Activated naive CD4-positive, alpha-beta T cell treated with anti-CD3 and anti-CD28 coated beads, Interleukin-2, amount 10 ng/mL, durations not matched to agents 7 days and 5 days (primary cell): ENCODE measurements around the gene RHPN2.
"Not testable (repeated sequence)": the region's sequence is repeated elsewhere in the genome, so short reads cannot be mapped to it uniquely, and the experiment has no call there.

ENCODE experiments used
- CTCF ChIA-PET: fragments of 350-600 bp; sonication (Branson Sonifier 250); formaldehyde crosslinking; loops from one replicate; lab custom pipeline; 2021; ENCODE audit warnings: antibody characterized with exemption; lab: Charles Lee
- DNase-seq: peaks from one replicate; pipeline ENCODE4 v3.0.0-alpha.2; 2020
- H3K27ac Mint-ChIP-seq: one replicate; pipeline ENCODE4 v1.8.0; 2021; ENCODE audit warnings: mild to moderate bottlenecking, moderate library complexity, mixed read lengths
- H3K27me3 Mint-ChIP-seq: one replicate; pipeline ENCODE4 v1.8.0; 2021; ENCODE audit warnings: mild to moderate bottlenecking, mixed read lengths
- H3K36me3 Mint-ChIP-seq: one replicate; pipeline ENCODE4 v1.8.0; 2021; ENCODE audit warnings: mixed read lengths
- H3K4me1 Mint-ChIP-seq: one replicate; pipeline ENCODE4 v1.8.0; 2021; ENCODE audit warnings: mixed read lengths
- H3K4me3 Mint-ChIP-seq: one replicate; pipeline ENCODE4 v1.8.0; 2021; ENCODE audit warnings: mild to moderate bottlenecking, moderate library complexity, mixed read lengths
- H3K9me3 Mint-ChIP-seq: one replicate; pipeline ENCODE4 v1.8.0; 2021; ENCODE audit warnings: mixed read lengths

Gene RHPN2

DNA sequence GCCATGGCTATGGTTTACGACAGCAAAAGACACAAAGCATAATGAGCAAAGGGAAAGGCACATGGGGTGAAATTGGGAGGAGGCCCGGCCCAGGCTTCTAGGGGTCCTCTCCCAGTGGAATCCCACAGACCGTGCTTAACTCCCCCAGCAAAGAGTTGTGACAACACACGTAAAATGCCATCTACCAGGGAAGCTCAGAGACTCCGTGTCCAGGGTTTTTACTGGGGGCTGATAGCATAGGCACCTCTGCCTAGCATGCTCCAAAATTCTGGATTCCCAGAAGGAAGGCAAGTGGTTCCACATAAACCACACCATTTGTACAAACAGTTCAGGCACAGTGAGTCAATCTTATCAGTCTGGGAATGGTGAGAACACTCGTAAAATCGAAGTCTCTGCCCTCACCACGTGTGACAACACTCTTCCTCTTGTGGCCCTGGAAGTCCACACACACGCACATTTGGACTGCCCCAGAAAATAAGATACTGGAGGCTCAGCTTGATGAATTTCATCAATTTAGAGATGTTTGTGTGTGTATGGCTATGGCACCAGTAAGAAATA is 34.9 kb downstream of the RHPN2 start:
- Mint-ChIP-seq H3K27me3 (peaks cover 5% of the 10 kb centered on the region), H3K4me3 (no peak overlapping the region), H3K4me1 (no peaks in the 10 kb centered on the region), H3K9me3 (peaks cover 10% of the 10 kb centered on the region), H3K27ac (no peak overlapping the region), H3K36me3 (no peaks in the 10 kb centered on the region)
- no peak for DNase-seq
- CTCF ChIA-PET = no interaction called here

DNA sequence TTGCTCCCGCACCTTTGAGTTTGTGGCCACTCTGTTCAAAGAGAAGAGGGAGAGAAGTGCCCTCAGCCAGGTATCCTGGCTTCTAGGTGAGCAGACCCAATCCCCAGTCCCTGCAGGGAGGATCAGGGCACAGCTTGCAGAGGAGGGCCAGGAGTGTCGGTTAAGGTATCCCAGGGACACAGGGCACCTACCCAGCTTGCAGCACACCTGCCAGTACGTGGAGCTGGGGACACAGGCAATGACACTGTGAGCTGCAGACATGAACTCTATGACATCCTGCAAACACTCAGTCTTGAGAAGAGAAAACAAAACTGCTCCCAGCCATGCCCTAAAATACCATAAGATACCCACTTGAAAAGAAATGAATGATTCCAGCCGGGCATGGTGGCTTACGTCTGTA is 38.1 kb downstream of the RHPN2 start:
- not testable (repeated sequence) for DNase-seq, H3K4me3 Mint-ChIP-seq

DNA sequence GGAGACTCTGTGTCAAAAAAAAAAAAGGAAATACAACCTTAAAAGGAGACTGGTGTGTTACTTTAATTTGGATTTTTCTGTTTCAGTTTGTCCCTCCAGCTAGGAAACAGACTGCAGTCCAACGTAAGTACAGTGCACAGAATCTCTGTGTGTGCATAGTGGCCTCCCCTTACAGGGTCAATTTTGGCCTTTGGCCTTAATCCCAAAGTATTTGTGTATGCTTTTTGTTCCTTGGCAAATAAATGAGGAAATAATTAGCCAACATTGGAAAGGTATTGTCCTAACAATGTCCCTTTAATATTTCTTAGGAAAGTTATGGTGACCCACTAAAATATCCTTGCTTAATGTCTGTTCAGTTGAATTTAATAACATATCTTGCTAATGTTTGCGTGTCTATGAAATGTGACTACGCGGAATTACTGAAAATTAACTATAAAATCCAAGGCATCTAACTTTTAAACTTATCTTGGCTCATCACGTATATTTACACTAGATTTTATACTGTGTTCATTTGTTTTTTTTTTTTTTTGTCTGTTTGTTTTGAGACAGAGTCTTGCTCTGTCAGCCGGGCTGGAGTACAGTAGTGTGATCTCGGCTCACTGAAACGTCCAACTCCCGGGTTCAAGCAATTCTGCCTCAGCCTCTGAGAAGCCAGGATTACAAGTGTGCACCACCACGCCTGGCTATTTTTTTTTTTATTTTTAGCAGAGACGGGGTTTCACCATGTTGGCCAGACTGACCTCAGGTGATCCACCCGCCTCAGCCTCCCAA is 39.0 kb downstream of the RHPN2 start:
- H3K4me1 Mint-ChIP-seq, H3K4me3 Mint-ChIP-seq, H3K27ac Mint-ChIP-seq, H3K36me3 Mint-ChIP-seq, CTCF ChIA-PET, H3K9me3 Mint-ChIP-seq, DNase-seq: not testable (repeated sequence)
- peaks cover 10% of the 10 kb centered on the region for H3K27me3 Mint-ChIP-seq

More for the DNA sequence above, 38.1 kb downstream of the RHPN2 start:
- H3K36me3 Mint-ChIP-seq, H3K9me3 Mint-ChIP-seq, CTCF ChIA-PET, H3K4me1 Mint-ChIP-seq, H3K27ac Mint-ChIP-seq: not testable (repeated sequence)
- H3K27me3 Mint-ChIP-seq = peaks cover 10% of the 10 kb centered on the region

DNA sequence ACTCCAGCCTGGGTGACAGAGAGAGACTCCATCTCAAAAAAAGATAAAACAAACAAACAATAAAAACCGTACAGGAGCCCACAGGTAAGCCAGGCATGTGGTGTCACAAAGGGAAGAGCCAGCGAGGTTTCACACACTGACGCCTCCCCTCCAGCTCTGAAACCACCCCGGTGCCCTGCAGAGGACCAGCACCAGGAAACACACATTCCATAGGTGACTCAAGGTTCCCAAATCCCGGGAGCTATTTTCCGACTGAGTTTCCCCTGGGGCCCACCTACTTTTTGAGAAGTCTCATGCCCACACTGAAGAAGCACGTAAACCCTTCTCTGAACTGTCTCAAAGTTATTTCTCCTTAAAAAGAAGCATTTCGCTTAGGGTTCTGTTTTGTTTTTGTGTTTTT is 40.3 kb downstream of the RHPN2 start:
- Mint-ChIP-seq H3K4me1 (no peaks in the 10 kb centered on the region), H3K27ac (no peak overlapping the region), H3K27me3 (peaks cover 13% of the 10 kb centered on the region), H3K4me3 (no peak overlapping the region), H3K9me3 (peaks cover 5% of the 10 kb centered on the region), H3K36me3 (no peaks in the 10 kb centered on the region)
- no peak for DNase-seq
- CTCF ChIA-PET = no interaction called here

DNA sequence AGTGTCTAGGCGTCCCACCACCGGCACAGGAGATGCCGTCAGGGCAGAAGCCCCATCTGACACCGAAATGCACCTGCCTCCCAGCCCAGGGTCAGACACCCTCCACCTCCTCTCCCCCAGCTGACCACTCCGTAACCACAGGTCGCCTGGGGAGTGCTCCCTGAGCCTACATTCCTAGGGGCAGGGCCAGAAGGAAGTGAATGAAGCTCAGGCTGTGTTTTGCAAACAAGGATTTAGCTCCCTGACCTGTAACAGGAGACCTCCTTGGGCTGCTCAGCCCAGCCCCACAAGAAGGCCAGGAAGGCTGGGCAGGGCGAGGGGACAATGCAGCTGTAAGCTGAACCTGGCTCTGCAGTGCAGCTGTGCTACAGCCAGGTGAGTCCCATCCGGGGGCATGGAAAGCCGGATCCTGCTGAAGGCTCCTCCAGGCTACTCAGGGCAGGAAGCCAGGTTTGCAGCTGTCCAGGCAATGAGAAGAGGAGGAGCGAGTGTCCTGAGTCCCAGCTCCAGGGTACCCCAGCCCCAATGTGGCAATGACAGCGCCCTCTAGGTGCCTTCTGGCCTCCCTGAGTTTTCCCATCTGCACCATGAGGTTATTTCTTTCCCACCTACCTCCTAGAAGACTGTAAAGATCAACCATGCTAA is 42.1 kb downstream of the RHPN2 start:
- H3K36me3 Mint-ChIP-seq = no peaks in the 10 kb centered on the region
- CTCF ChIA-PET = no interaction called here

DNA sequence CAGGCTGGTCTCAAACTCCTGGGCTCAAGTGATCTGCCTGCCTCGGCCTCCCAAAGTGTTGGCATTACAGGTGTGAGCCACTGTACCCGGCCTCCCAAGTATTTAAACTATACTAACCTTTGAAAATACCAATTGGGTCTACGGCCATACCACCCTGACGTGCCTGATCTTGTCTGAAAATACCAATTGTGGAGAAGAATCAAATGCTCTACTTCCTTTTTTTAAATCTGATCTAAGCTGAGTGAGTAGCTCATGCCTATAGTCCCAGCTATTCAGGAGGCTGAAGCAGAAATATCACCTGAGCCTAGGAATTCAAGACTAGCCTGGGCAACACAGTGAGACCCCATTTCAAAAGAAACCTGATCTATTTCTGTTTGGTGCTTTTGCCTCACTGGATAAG is 53.8 kb downstream of the RHPN2 start:
- H3K27me3 Mint-ChIP-seq, CTCF ChIA-PET, H3K4me3 Mint-ChIP-seq, DNase-seq, H3K9me3 Mint-ChIP-seq, H3K27ac Mint-ChIP-seq, H3K4me1 Mint-ChIP-seq, H3K36me3 Mint-ChIP-seq: not testable (repeated sequence)

More for the DNA sequence above, 42.1 kb downstream of the RHPN2 start:
- H3K9me3 Mint-ChIP-seq = no peaks in the 10 kb centered on the region
- no peaks in the 10 kb centered on the region for H3K4me1 Mint-ChIP-seq
- peaks cover 13% of the 10 kb centered on the region for H3K27me3 Mint-ChIP-seq
- no peak overlapping the region for H3K27ac Mint-ChIP-seq
- no peak overlapping the region for H3K4me3 Mint-ChIP-seq
- no peak for DNase-seq

DNA sequence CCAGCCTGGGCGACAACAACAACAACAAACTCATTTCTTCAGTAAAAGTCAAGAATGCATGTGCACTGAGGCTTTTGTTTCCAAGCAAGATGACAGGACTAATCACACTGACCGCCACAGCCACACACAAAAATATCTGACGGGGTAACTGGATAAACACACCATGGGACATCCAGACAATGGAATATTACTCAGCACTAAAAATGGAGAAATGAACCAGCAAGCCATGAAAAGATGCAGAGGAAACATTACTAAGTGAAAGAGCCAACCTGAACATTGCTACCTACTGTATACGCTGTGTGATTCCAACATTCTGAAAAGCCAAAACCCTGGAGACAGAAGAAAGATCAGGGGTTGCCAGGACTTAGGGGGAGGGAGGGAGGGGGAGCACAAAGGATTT is 56.0 kb downstream of the RHPN2 start:
- Mint-ChIP-seq H3K27me3 (peaks cover 4% of the 10 kb centered on the region), H3K27ac (no peak overlapping the region), H3K4me3 (no peak overlapping the region), H3K9me3 (no peaks in the 10 kb centered on the region), H3K36me3 (no peaks in the 10 kb centered on the region), H3K4me1 (no peaks in the 10 kb centered on the region)
- no peak for DNase-seq
- CTCF ChIA-PET = no interaction called here

DNA sequence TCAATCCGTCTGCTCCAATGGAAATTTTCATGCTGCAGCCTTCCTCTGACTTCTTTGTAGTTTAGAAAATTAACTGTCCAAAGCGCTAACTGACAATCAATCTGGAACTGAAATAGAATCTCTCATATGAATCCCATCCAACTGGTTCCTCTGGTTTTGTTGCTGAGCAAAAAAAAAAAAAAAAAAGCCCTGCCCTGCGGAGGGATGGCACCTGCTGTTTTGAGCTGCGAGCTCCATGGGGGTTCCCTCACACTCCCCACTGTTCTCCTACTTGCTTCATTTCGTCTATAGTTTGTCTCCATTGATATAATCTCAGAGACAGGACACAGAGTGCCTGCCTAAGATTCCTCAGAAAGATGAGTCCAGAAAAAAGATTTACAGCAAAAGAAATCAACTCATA is 59.2 kb downstream of the RHPN2 start:
- no peak overlapping the region for H3K4me3 Mint-ChIP-seq
- peaks cover 2% of the 10 kb centered on the region for H3K36me3 Mint-ChIP-seq
- CTCF ChIA-PET = no interaction called here
- no peak overlapping the region for H3K27ac Mint-ChIP-seq
- DNase-seq = no peak
- no peaks in the 10 kb centered on the region for H3K9me3 Mint-ChIP-seq
- peaks cover 4% of the 10 kb centered on the region for H3K27me3 Mint-ChIP-seq
- H3K4me1 Mint-ChIP-seq = peaks cover 10% of the 10 kb centered on the region

DNA sequence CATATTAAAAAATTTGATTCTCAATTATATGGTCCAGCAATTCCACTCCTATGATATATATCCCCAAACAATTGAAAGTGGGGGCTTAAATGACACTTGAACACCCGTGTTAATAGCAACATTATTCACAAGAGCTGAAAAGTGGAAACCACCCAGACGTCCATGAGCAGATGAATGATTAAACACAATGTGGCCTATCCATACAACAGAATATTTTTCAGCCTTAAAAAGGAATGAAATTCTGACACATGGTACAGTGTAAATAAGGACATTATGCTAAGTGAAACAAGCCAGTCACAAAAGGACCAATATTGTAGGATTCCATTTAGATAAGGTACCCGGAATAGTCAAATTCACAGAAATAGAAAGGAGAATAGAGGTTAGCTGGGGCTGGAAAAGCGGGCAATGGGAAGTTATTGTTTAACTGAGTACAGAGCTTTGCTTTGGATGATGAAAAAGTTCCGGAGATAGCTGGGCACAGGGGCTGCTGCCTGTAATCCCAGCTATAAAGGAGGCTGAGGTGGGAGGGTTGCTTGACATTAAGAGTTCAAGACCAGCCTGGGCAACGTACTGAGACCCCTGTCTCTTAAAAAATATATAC is 61.2 kb downstream of the RHPN2 start:
- DNase-seq, H3K27me3 Mint-ChIP-seq, H3K36me3 Mint-ChIP-seq, H3K27ac Mint-ChIP-seq, H3K9me3 Mint-ChIP-seq, H3K4me3 Mint-ChIP-seq, CTCF ChIA-PET: not testable (repeated sequence)
- H3K4me1 Mint-ChIP-seq = peaks cover 27% of the 10 kb centered on the region

DNA sequence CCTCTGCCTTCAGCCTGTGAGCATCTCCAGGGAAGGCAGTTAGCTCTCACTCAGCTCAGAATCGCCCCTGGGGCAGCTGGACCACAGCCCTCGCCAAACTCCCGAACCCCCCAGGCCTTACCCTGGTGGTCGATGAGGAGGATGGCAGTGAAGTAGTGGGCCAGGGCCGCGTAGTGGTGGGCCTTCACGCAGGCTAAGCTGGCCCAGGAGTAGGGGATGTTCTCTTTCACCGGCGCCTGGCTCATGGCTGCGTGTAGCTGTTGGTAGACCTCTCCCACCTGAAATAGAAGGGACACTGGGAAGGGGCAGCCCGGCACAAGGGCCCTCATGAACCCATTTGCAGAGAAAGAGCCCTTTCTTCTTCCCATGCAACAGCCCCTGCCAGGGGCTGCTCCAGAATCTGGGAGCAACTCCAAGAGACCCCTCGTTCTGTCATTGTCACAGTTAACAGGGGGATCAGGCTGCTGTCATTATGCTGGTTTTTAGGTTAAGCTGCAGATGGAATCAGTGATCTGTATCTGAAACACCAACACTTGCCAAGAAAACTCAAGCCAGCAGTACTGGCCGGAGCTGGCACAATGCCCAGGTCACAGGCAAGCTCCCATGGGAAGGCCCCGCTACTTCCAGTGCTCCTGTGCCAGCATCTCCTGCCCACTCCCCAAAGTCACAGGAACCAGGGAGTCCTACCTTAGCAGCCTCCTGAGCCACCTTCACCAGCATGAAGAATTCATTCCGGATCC is 62.4 kb downstream of the RHPN2 start:
- DNase-seq, H3K27me3 Mint-ChIP-seq, H3K27ac Mint-ChIP-seq, H3K4me3 Mint-ChIP-seq, H3K9me3 Mint-ChIP-seq, CTCF ChIA-PET, H3K36me3 Mint-ChIP-seq: not testable (repeated sequence)
- peaks cover 33% of the 10 kb centered on the region for H3K4me1 Mint-ChIP-seq

DNA sequence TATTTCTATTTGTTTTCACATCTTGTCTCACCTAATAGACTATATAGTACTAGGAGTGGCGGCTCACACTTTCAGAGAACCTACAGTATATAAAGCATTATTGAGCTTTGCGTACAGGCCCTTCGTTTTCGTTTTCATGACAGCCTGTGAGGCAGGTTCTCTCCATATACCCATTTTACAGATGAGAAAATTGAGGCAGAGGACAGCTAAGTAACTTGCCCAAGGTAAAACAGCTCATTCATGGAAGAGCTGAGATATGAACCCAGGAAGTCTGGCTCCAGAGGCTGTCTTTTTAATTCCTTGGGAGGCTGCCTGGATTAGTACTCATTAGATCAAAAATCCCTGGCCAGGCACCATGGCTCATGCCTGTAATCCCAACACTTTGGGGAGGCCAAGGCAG is 63.8 kb downstream of the RHPN2 start:
- H3K9me3 Mint-ChIP-seq = no peaks in the 10 kb centered on the region
- H3K4me3 Mint-ChIP-seq = no peak overlapping the region
- H3K27me3 Mint-ChIP-seq = peaks cover 8% of the 10 kb centered on the region
- DNase-seq = no peak
- CTCF ChIA-PET = no interaction called here
- H3K4me1 Mint-ChIP-seq = peaks cover 33% of the 10 kb centered on the region
- H3K27ac Mint-ChIP-seq = peak overlapping the region; percentile 78
- H3K36me3 Mint-ChIP-seq = peaks cover 2% of the 10 kb centered on the region

DNA sequence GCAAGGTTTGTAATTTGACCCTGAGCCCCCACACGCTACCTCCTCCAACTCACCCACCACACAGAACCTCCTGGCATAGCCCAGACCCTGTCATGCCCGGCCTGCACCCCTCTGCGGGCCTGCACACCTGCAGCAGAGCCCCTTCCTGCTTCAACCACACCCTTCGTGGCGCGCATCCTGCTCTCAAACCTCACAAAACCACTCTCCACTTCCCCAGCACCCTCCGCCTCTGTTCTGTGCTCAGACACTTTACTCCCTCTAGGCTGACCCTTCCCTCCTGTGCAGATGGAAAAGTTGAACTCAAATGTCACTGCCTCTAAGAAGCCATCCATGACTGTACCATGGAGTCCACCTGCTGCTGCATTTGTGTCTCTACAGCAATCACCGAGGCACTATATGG is 64.2 kb downstream of the RHPN2 start:
- Mint-ChIP-seq H3K27me3 (peaks cover 8% of the 10 kb centered on the region), H3K27ac (peak overlapping the region; percentile 78), H3K36me3 (peaks cover 2% of the 10 kb centered on the region), H3K4me3 (no peak overlapping the region), H3K4me1 (peaks cover 33% of the 10 kb centered on the region), H3K9me3 (no peaks in the 10 kb centered on the region)
- CTCF ChIA-PET = no interaction called here
- DNase-seq = peak; percentile 66

DNA sequence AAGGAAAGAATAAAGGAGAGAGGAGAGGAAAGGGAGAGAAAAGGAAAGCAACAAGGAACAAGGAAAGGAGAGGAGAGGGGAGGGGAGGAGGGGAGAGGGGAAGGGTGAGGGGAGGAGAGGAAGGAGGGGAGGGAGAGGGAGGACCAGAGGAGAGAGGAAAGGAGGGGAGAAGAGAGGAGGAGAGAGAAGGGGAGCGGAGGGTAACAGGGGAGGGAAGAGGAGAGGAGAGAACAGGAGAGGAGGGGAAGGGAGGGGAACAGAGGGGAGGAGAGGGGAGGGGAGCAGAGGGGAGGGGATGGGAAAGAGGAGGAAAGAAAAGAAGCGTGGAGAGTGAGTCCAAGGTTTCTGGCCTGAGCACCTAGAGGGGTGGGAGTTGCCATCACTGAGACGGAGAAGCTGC is 66.0 kb downstream of the RHPN2 start:
- Mint-ChIP-seq H3K27ac (no peak overlapping the region), H3K27me3 (peaks cover 5% of the 10 kb centered on the region), H3K4me1 (peaks cover 33% of the 10 kb centered on the region), H3K4me3 (no peak overlapping the region), H3K36me3 (peaks cover 3% of the 10 kb centered on the region), H3K9me3 (no peaks in the 10 kb centered on the region)
- CTCF ChIA-PET = no interaction called here
- DNase-seq = no peak

DNA sequence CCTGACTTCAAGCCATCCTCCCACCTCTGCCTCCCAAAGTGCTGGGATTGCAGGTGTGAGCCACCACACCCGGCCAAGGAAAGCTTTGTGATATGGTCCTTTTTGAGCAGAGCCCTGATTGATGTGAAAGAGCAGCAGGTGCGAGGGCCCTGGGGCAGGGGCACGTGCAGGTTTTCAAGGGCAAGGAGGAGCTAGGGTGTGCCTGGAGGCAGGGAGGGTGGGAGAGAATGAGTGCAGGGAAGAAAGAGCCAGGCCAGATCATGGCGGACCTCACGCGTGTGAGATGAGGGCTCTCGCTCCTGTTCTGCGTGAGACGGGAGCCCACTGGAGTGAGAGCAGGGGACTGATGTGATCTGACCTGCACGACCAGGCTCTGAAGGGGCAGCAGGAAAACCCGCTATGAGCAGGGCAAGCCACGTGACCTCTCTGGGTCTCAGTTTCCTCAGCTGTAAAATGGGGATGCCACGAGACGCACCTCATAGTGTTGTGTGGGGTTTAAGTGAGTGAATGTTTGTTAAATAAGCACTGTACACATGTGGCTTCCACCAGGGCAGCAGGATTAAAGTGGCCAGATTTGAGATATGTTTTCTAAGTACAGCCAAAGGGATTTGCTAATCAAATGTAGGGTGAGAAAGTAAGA is 66.9 kb downstream of the RHPN2 start:
- Mint-ChIP-seq H3K4me3 (no peak overlapping the region), H3K36me3 (peaks cover 4% of the 10 kb centered on the region), H3K27ac (no peak overlapping the region), H3K27me3 (peaks cover 5% of the 10 kb centered on the region), H3K4me1 (peaks cover 33% of the 10 kb centered on the region), H3K9me3 (no peaks in the 10 kb centered on the region)
- CTCF ChIA-PET = no interaction called here
- no peak for DNase-seq
